Activated CD8-positive, alpha-beta memory T cell treated with anti-CD3 and anti-CD28 coated beads, Interleukin-2, amount 10 ng/mL, durations not matched to agents 7 days and 5 days (primary cell): ENCODE measurements around the gene EFHC2. TPM values are rescaled to one million over a fixed set of nuclear protein-coding genes. Genes with fewer than 3 reads are reported as not detected.

Source experiments
- total RNA-seq, 2 experiments: library from RNA; stranded (reverse); gene quantifications; one replicate each; pipeline ENCODE4 v1.2.3, GENCODE V29; 2021

The EFHC2 gene
- total RNA-seq, 2 experiments from 2014 or later: 0.12 TPM; not detected in 1

Other genes with a start within 250 kb of the EFHC2 start
- 1 to 10 TPM; 8.2 to 9.9 TPM for gene FUNDC1, start 199.2 kb upstream of the EFHC2 start, total RNA-seq